Hepatocyte (in vitro differentiated cells): ENCODE measurements around the gene ABCG2. TPM values are rescaled to one million over a fixed set of nuclear protein-coding genes. Genes with fewer than 3 reads are reported as not detected.
A peak's percentile ranks its signal among the peaks of the same experiment; 100 is the strongest.

Experiments used
- DNase-seq: peaks from one replicate; pipeline ENCODE4 v3.0.0-alpha.2; 2016; ENCODE audit warnings: low spot score
- H2AFZ ChIP-seq: fragments of 200-600 bp; sonication (generic); 2 replicates; pipeline ENCODE4 v1.6.0; 2016; ENCODE audit warnings: antibody characterized with exemption, mild to moderate bottlenecking
- H3K27ac ChIP-seq: fragments of 200-600 bp; sonication (generic); 2 replicates; pipeline ENCODE4 v1.5.1; 2016; ENCODE audit warnings: mild to moderate bottlenecking
- H3K27me3 ChIP-seq: fragments of 200-600 bp; sonication (generic); 2 replicates; pipeline ENCODE4 v1.6.1; 2016
- H3K36me3 ChIP-seq: fragments of 200-600 bp; sonication (generic); replicated peaks from 2 replicates; pipeline ENCODE4 v1.5.1; 2016; ENCODE audit warnings: low read depth; ENCODE audit not compliant: insufficient read depth
- H3K4me1 ChIP-seq: fragments of 200-600 bp; sonication (generic); 2 replicates; pipeline ENCODE4 v1.5.1; 2016; ENCODE audit warnings: mild to moderate bottlenecking, moderate library complexity; ENCODE audit not compliant: insufficient read depth
- H3K4me2 ChIP-seq: fragments of 200-600 bp; sonication (generic); 2 replicates; pipeline ENCODE4 v1.6.0; 2016
- H3K4me3 ChIP-seq: fragments of 200-600 bp; sonication (generic); 2 replicates; pipeline ENCODE4 v1.5.1; 2016; ENCODE audit warnings: mild to moderate bottlenecking
- H3K79me2 ChIP-seq: fragments of 200-600 bp; sonication (generic); 2 replicates; pipeline ENCODE4 v1.6.0; 2017; ENCODE audit warnings: mild to moderate bottlenecking
- H3K9me2 ChIP-seq: fragments of 200-600 bp; sonication (generic); replicated peaks from 2 replicates; pipeline ENCODE4 v1.6.0; 2017; ENCODE audit warnings: mild to moderate bottlenecking; ENCODE audit not compliant: insufficient read depth
- H3K9me3 ChIP-seq: fragments of 200-600 bp; sonication (generic); 2 replicates; pipeline ENCODE4 v1.5.1; 2016; ENCODE audit warnings: low read depth, mild to moderate bottlenecking
- H4K20me1 ChIP-seq: fragments of 200-600 bp; sonication (generic); 2 replicates; pipeline ENCODE4 v1.6.0; 2016; ENCODE audit warnings: mild to moderate bottlenecking; ENCODE audit not compliant: insufficient read depth, poor library complexity, severe bottlenecking
- CTCF ChIP-seq: fragments of 200-600 bp; sonication (generic); IDR thresholded peaks from 2 replicates; pipeline ENCODE4 v1.5.1; 2016; ENCODE audit warnings: antibody characterized with exemption, mild to moderate bottlenecking; ENCODE audit not compliant: poor library complexity
- EZH2 ChIP-seq: fragments of 200-600 bp; sonication (generic); IDR thresholded peaks from 2 replicates; pipeline ENCODE4 v1.6.1; 2016; ENCODE audit warnings: antibody characterized with exemption, mild to moderate bottlenecking, borderline replicate concordance
- EZH2phosphoT487 ChIP-seq: fragments of 200-600 bp; sonication (generic); IDR thresholded peaks from one replicate; pipeline ENCODE4 v1.6.1; 2018; ENCODE audit warnings: antibody characterized with exemption, mild to moderate bottlenecking, low read depth, moderate library complexity; ENCODE audit not compliant: unreplicated experiment, severe bottlenecking
- WGBS: methylation state at CpG from one replicate; pipeline ENCODE4 v1.1.6; 2016; ENCODE audit warnings: low lambda C conversion rate; ENCODE audit errors: missing lambda C conversion rate; 5-methylcytosine and 5-hydroxymethylcytosine counted together
- polyA plus RNA-seq: library from polyadenylated mRNA; unstranded; fragments of >200 nt; fragmentation: Nextera tagmentation; extraction: Ambion mirVana; gene quantifications from 2 replicates; pipeline ENCODE4 v1.2.1, GENCODE V29; 2016
- total RNA-seq: library from RNA; depleted of rRNA; stranded (reverse); fragments of >200 nt; gene quantifications from 2 replicates; pipeline ENCODE4 v1.2.3, GENCODE V29; 2014

The ABCG2 gene
- total and polyA plus RNA-seq, 2 experiments from 2014 or later = 3.7 to 11.6 TPM

- H3K4me3 ChIP-seq = no peak overlapping the region
- peak; percentile 14 for DNase-seq
- peak overlapping the region; percentile 4 for H3K27ac ChIP-seq
- H2AFZ ChIP-seq = no peak overlapping the region
- H3K9me3 ChIP-seq = no peaks in the 10 kb centered on the region
- H3K79me2 ChIP-seq = no peaks in the 10 kb centered on the region
- no peaks in the 10 kb centered on the region for H3K27me3 ChIP-seq
- no peaks in the 10 kb centered on the region for H3K9me2 ChIP-seq
- no peaks in the 10 kb centered on the region for H3K36me3 ChIP-seq
- no peak for TF ChIP-seq EZH2phosphoT487
- TF ChIP-seq CTCF = no peak
- TF ChIP-seq EZH2 = no peak
- H3K4me1 ChIP-seq = peaks cover 22% of the 10 kb centered on the region
- no peaks in the 10 kb centered on the region for H4K20me1 ChIP-seq
- no peak overlapping the region for H3K4me2 ChIP-seq
- WGBS = 42% methylated on average over 4 of the region's 4 CpGs
Measured at GRCh38 chr4:88104902-88105610, 53.4 kb downstream of the ABCG2 start.

GRCh38 chr4:88102026-88102425 is 56.4 kb downstream of the ABCG2 start:
- 94% methylated on average over 7 of the region's 7 CpGs for whole genome bisulfite sequencing
- H2AFZ ChIP-seq = no peak overlapping the region
- DNase-seq = no peak
- H3K79me2 ChIP-seq = no peaks in the 10 kb centered on the region
- no peaks in the 10 kb centered on the region for H4K20me1 ChIP-seq
- H3K36me3 ChIP-seq = no peaks in the 10 kb centered on the region
- TF ChIP-seq EZH2 (no peak), CTCF (no peak), EZH2phosphoT487 (no peak)
- H3K9me3 ChIP-seq = no peaks in the 10 kb centered on the region
- no peak overlapping the region for H3K4me2 ChIP-seq
- H3K4me1 ChIP-seq = peaks cover 3% of the 10 kb centered on the region
- no peak overlapping the region for H3K27ac ChIP-seq
- no peak overlapping the region for H3K4me3 ChIP-seq
- no peaks in the 10 kb centered on the region for H3K9me2 ChIP-seq
- no peaks in the 10 kb centered on the region for H3K27me3 ChIP-seq

GRCh38 chr4:88101165-88101564 is 57.3 kb downstream of the ABCG2 start:
- no peaks in the 10 kb centered on the region for H3K27me3 ChIP-seq
- TF ChIP-seq CTCF (no peak), EZH2 (no peak), EZH2phosphoT487 (no peak)

More at GRCh38 chr4:88101165-88101564, 57.3 kb downstream of the ABCG2 start:
- DNase-seq = no peak
- H3K4me1 ChIP-seq = no peaks in the 10 kb centered on the region
- H2AFZ ChIP-seq = no peak overlapping the region
- no peaks in the 10 kb centered on the region for H3K79me2 ChIP-seq
- H3K4me2 ChIP-seq = no peak overlapping the region
- no peaks in the 10 kb centered on the region for H3K9me3 ChIP-seq
- H3K9me2 ChIP-seq = no peaks in the 10 kb centered on the region
- no peaks in the 10 kb centered on the region for H4K20me1 ChIP-seq
- H3K36me3 ChIP-seq = no peaks in the 10 kb centered on the region
- no peak overlapping the region for H3K4me3 ChIP-seq
- WGBS = 91% methylated on average over 6 of the region's 6 CpGs
- no peak overlapping the region for H3K27ac ChIP-seq
